ENCODE measurements around the gene ARAP3. TPM values are rescaled to one million over a fixed set of nuclear protein-coding genes. Genes with fewer than 3 reads are reported as not detected.
A peak's percentile ranks its signal among the peaks of the same experiment; 100 is the strongest.

The ARAP3 gene
- total RNA-seq, 3 donors from 2014 or later: 2.6 to 12.1 (median 5.9) TPM

DNA sequence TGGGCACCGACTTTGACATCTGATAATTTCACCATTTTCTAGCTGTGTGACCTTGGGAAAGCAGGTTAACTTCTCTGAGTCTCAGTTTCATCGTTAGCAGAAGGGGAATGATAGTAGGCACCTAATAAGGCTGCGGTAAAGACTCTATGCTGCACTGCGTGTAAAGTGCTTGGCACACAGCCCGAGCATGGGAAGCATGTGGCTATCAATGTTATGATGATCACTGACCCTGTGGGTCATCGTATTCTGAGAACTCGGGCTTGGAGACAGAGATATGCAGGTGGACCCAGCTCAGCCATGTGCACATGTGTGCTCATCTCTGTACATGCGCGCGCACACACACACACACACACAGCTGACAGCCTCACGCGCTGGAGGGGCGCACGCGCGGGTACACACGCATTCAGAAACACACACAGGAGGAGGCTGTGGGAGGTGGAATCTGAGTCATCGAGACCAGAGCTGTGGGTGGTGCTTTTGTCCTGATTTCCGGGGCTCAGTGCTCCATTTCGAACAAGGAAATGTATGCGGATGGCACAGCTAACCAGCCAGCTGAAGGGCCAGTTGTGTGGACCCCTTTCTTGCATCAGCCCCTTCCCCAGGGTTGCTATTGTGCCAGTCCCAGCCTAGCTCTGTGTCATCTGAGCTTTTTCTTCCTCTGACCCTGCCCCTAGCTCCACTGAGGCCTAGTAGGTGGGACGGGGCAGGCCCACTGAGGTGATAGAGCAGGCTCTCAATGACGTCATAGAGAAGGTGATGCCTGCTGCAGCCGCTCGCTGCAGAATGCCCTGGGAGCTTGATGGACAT lies 11.1 kb upstream of the ARAP3 start:
- H3K4me3 ChIP-seq: no peak overlapping the region
- H3K27ac ChIP-seq: no peak overlapping the region
- no peaks in the 10 kb centered on the region for H3K36me3 ChIP-seq
- H3K9me3 ChIP-seq: no peaks in the 10 kb centered on the region
- TF ChIP-seq POLR2A (IDR thresholded peaks at IDR 0.05): no peak
- no peak for TF ChIP-seq POLR2AphosphoS5 (IDR thresholded peaks at IDR 0.05)
- TF ChIP-seq, protein P1, sequence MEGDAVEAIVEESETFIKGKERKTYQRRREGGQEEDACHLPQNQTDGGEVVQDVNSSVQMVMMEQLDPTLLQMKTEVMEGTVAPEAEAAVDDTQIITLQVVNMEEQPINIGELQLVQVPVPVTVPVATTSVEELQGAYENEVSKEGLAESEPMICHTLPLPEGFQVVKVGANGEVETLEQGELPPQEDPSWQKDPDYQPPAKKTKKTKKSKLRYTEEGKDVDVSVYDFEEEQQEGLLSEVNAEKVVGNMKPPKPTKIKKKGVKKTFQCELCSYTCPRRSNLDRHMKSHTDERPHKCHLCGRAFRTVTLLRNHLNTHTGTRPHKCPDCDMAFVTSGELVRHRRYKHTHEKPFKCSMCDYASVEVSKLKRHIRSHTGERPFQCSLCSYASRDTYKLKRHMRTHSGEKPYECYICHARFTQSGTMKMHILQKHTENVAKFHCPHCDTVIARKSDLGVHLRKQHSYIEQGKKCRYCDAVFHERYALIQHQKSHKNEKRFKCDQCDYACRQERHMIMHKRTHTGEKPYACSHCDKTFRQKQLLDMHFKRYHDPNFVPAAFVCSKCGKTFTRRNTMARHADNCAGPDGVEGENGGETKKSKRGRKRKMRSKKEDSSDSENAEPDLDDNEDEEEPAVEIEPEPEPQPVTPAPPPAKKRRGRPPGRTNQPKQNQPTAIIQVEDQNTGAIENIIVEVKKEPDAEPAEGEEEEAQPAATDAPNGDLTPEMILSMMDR (IDR thresholded peaks at IDR 0.05): no peak
- intact Hi-C loops (cut with DNase I; ENCODE audit: low total_unique reads): loop anchor here (10.0 kb wide), 1 partner anchor 272 kb away; the partner anchor contains the start of gene RNF14
- DNase-seq (ENCODE audit: low spot score in 2 of 2): no peak
- H3K27me3 ChIP-seq: no peaks in the 10 kb centered on the region
- peaks cover 0 to 4% of the 10 kb centered on the region in 2 donors for H3K4me1 ChIP-seq

DNA sequence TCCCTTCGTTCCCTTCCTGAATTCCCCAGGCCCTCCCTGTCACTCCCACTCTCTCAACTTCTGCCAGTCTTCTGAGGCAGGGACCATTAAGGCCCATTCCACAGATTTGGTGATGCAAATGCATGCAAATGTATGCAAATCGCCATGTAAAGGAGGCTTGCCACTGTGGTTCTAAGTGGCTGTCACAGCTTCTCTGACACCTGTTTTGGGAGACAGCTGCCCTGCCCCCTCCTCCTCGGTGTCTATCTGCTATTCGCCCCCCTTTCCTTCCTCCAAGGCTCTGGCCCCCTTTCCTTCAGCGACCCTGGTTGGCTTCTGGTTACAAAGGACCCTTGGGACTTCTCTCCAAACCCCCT lies 10.5 kb upstream of the ARAP3 start:
- Histone ChIP-seq H3K27me3 (no peaks in the 10 kb centered on the region), H3K9me3 (no peaks in the 10 kb centered on the region), H3K36me3 (no peaks in the 10 kb centered on the region), H3K27ac (no peak overlapping the region), H3K4me3 (peak overlapping the region in 2 of 3 donors; percentile 41 to 62), H3K4me1 (peaks cover 0 to 4% of the 10 kb centered on the region in 2 donors)
- TF ChIP-seq, protein P1 (IDR thresholded peaks at IDR 0.05): no peak
- TF ChIP-seq POLR2AphosphoS5 (IDR thresholded peaks at IDR 0.05) (no peak), POLR2A (IDR thresholded peaks at IDR 0.05) (no peak)
- no peak for DNase-seq (ENCODE audit: low spot score in 2 of 2)
- intact Hi-C loops (cut with DNase I; ENCODE audit: low total_unique reads): loop anchor here (10.0 kb wide), 1 partner anchor 272 kb away; the partner anchor contains the start of gene RNF14

DNA sequence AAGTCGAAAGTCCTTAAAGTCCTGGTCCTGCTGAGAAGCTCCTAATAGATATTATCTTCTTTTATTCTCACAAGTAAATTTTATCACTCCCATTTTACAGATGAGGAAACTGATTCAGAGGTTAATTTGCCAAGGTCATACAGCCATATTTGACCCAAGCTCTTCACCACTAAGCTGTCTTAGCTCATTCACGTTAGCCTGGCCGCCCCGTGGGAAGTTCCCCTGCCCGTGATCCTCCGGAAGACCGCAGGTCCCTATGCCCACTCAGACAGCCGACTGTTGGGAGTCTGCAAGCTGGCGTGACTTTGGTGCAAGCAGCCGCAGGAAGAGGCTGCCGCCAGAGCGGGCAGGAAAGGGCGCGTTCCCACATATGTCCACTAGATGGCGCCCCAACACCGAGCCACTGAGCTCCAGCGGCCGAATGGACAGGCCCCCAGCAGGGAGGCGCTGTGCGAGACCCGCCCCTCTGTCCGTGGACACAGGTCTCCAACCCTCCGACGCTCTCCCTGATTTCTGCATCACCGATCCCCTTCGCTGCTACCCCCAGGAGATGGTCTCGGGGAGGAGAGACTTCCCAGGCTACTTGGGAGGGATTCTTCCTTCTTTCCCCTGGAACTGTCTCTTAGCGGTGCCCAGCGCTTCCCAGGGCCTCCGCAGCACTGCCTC lies 10.0 kb upstream of the ARAP3 start:
- Histone ChIP-seq H3K27ac (no peak overlapping the region), H3K4me3 (peak overlapping the region in 2 of 3 donors; percentile 41 to 62)
- peak; percentile 71 to 88 for DNase-seq (ENCODE audit: low spot score in 2 of 2)

DNA sequence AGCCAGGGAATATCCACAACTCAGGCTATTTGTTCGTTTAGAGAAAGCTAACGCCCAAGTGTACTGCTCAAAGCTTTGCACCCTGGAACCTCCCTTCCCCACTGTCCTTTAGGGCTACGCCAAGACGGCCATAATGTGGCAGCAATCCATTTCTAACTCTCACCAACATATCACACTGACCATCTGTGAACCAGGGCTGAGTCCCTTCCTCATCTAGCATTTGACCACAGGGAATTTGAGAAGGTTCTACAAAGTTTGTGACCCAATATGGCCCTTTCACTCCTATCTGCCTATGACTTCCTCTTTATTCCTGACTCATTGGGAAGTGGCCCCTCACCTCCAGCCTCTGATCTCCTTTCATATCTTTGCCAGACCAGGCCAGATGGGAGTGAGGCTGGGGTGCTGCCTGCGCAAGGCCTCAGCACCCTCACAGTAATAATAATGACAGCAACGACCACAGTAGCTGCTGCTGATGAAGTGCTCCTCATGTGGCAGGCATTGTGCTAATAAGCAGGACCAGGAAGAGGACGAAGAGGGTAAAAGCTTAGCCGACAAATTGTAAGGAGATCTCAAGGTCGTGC lies 9.3 kb upstream of the ARAP3 start:
- H3K4me3 ChIP-seq: no peak overlapping the region
- no peak overlapping the region for H3K27ac ChIP-seq
- TF ChIP-seq POLR2AphosphoS5 (IDR thresholded peaks at IDR 0.05) (no peak), POLR2A (IDR thresholded peaks at IDR 0.05) (no peak)
- TF ChIP-seq, protein P1 (IDR thresholded peaks at IDR 0.05): no peak
- intact Hi-C loops (cut with DNase I; ENCODE audit: low total_unique reads): loop anchor here (10.0 kb wide), 1 partner anchor 273 kb away; the partner anchor contains the start of gene RNF14
- H3K36me3 ChIP-seq: no peaks in the 10 kb centered on the region
- no peaks in the 10 kb centered on the region for H3K9me3 ChIP-seq
- peaks cover 0 to 4% of the 10 kb centered on the region in 2 donors for H3K4me1 ChIP-seq
- H3K27me3 ChIP-seq: no peaks in the 10 kb centered on the region
- no peak for DNase-seq (ENCODE audit: low spot score in 2 of 2)

More for the DNA sequence above, 10.0 kb upstream of the ARAP3 start:
- H3K27me3 ChIP-seq: no peaks in the 10 kb centered on the region
- H3K9me3 ChIP-seq: no peaks in the 10 kb centered on the region
- no peaks in the 10 kb centered on the region for H3K36me3 ChIP-seq
- intact Hi-C loops (cut with DNase I; ENCODE audit: low total_unique reads): loop anchor here (10.0 kb wide), 1 partner anchor 273 kb away; the partner anchor contains the start of gene RNF14
- TF ChIP-seq POLR2A (IDR thresholded peaks at IDR 0.05) (no peak), POLR2AphosphoS5 (IDR thresholded peaks at IDR 0.05) (peak in 1 of 3 donors; percentile 34)
- TF ChIP-seq, protein P1 (IDR thresholded peaks at IDR 0.05): peak; percentile 96 to 99 (median 98)
- peaks cover 0 to 4% of the 10 kb centered on the region in 2 donors for H3K4me1 ChIP-seq
